Common myeloid progenitor, CD34-positive (primary cell): ENCODE measurements around the gene CHRNA10.

Experiments used
- CTCF ChIA-PET: fragments of 350-600 bp; sonication (Branson Sonifier 250); formaldehyde crosslinking; loops from one replicate; lab custom pipeline; 2021; ENCODE audit warnings: antibody characterized with exemption; lab: Charles Lee
- POLR2A ChIA-PET: fragments of 350-600 bp; sonication (Branson Sonifier 250); formaldehyde crosslinking; loops from one replicate; lab custom pipeline; 2021; ENCODE audit warnings: antibody characterized with exemption; lab: Charles Lee
- DNase-seq, 3 donors: peaks; one replicate each; pipeline versions ENCODE4 v3.0.0 to v3.0.0-alpha.2; 2013
- H3K27ac ChIP-seq, 2 experiments: 1 replicate in 1 of 2; 2 replicates in 1 of 2; pipeline ENCODE4 v1.7.0; 2013; ENCODE audit warnings: inconsistent platforms in 2 of 2, low read length in 2 of 2, mild to moderate bottlenecking in 2 of 2, low read depth in 1 of 2, moderate library complexity in 1 of 2; ENCODE audit not compliant: severe bottlenecking in 2 of 2, insufficient read depth in 1 of 2, poor library complexity in 1 of 2
- H3K27me3 ChIP-seq, 5 experiments: replicated peaks in 2 of 5; 1 replicate in 3 of 5; 2 replicates in 2 of 5; pipeline versions ENCODE4 v1.6.1 to v1.7.0; 2013; ENCODE audit warnings: low read length in 4 of 5, mild to moderate bottlenecking in 2 of 5, moderate library complexity in 2 of 5, inconsistent platforms in 1 of 5; ENCODE audit not compliant: insufficient read depth in 5 of 5, control insufficient read depth in 4 of 5
- H3K36me3 ChIP-seq, 4 experiments: 1 replicate in 2 of 4; 2 replicates in 2 of 4; pipeline versions ENCODE4 v1.6.1 to v1.7.0; 2013; ENCODE audit warnings: low read length in 3 of 4, control low read depth in 1 of 4, mild to moderate bottlenecking in 1 of 4; ENCODE audit not compliant: control insufficient read depth in 4 of 4, insufficient read depth in 4 of 4
- H3K4me1 ChIP-seq, 4 experiments: 1 replicate in 3 of 4; 2 replicates in 1 of 4; pipeline versions ENCODE4 v1.6.1 to v1.7.1; 2013; ENCODE audit warnings: low read length in 3 of 4, mild to moderate bottlenecking in 3 of 4, control low read depth in 1 of 4, inconsistent platforms in 1 of 4, moderate library complexity in 1 of 4; ENCODE audit not compliant: control insufficient read depth in 4 of 4, insufficient read depth in 4 of 4; ENCODE audit errors: control extremely low read depth in 1 of 4
- H3K4me3 ChIP-seq, 7 experiments: 1 replicate in 4 of 7; 2 replicates in 3 of 7; pipeline versions ENCODE4 v1.5.1 to v1.7.0; 2013; ENCODE audit warnings: mild to moderate bottlenecking in 7 of 7, low read length in 6 of 7, moderate library complexity in 6 of 7, inconsistent platforms in 2 of 7, low read depth in 2 of 7, control low read depth in 1 of 7; ENCODE audit not compliant: insufficient read depth in 4 of 7, control insufficient read depth in 1 of 7; ENCODE audit errors: extremely low read depth in 1 of 7
- H3K9me3 ChIP-seq, 5 experiments: 1 replicate in 4 of 5; 2 replicates in 1 of 5; pipeline versions ENCODE4 v1.6.1 to v1.7.1; 2013; ENCODE audit warnings: low read length in 4 of 5, mild to moderate bottlenecking in 2 of 5, inconsistent platforms in 1 of 5, low read depth in 1 of 5, moderate library complexity in 1 of 5; ENCODE audit not compliant: control insufficient read depth in 4 of 5, insufficient read depth in 2 of 5; ENCODE audit errors: control extremely low read depth in 1 of 5
- WGBS: methylation state at CpG from one replicate; pipeline ENCODE4 v1.1.5; 2013; ENCODE audit not compliant: insufficient coverage; 5-methylcytosine and 5-hydroxymethylcytosine counted together

The CHRNA10 gene

GRCh38 chr11:3679077-3679476, 7.9 kb upstream of the CHRNA10 start:
- Histone ChIP-seq H3K27ac (no peak overlapping the region), H3K27me3 (no peaks in the 10 kb centered on the region), H3K36me3 (peaks cover 48 to 95% (median 74%) of the 10 kb centered on the region in 4 experiments), H3K4me3 (no peak overlapping the region), H3K4me1 (no peaks in the 10 kb centered on the region), H3K9me3 (no peaks in the 10 kb centered on the region)
- CTCF ChIA-PET, result no interaction called here
- POLR2A ChIA-PET, result no interaction called here
- 100% methylated on average over 2 of the region's 3 CpGs for WGBS
- DNase-seq, result no peak

- Histone ChIP-seq H3K9me3 (no peaks in the 10 kb centered on the region), H3K27ac (no peak overlapping the region), H3K27me3 (no peaks in the 10 kb centered on the region), H3K4me3 (no peak overlapping the region), H3K4me1 (no peaks in the 10 kb centered on the region), H3K36me3 (peaks cover 43 to 95% (median 80%) of the 10 kb centered on the region in 4 experiments)
- ChIA-PET CTCF (no interaction called here), POLR2A (interaction anchor here (1.1 kb wide), 1 partner anchor 158 kb away, joined by 3 read pairs; no protein-coding TSS in a partner anchor)
- no peak for DNase-seq
- whole genome bisulfite sequencing, result 96% methylated on average over 11 of the region's 11 CpGs
Observed at GRCh38 chr11:3675971-3676370, 4.8 kb upstream of the CHRNA10 start.

GRCh38 chr11:3674189-3674588, 3.0 kb upstream of the CHRNA10 start:
- Histone ChIP-seq H3K27ac (no peak overlapping the region), H3K27me3 (no peaks in the 10 kb centered on the region), H3K4me1 (no peaks in the 10 kb centered on the region), H3K9me3 (no peaks in the 10 kb centered on the region), H3K36me3 (peaks cover 29 to 92% (median 76%) of the 10 kb centered on the region in 4 experiments), H3K4me3 (no peak overlapping the region)
- 83% methylated on average over 1 of the region's 1 CpG for WGBS
- ChIA-PET POLR2A (no interaction called here), CTCF (interaction anchor here (1.2 kb wide), 1 partner anchor 14 kb away, joined by 3 read pairs; no protein-coding TSS in a partner anchor)
- DNase-seq, result no peak

- Histone ChIP-seq H3K27me3 (no peaks in the 10 kb centered on the region), H3K36me3 (peaks cover 6 to 86% (median 67%) of the 10 kb centered on the region in 4 experiments), H3K9me3 (no peaks in the 10 kb centered on the region), H3K4me3 (no peak overlapping the region), H3K27ac (no peak overlapping the region), H3K4me1 (peaks cover 0 to 10% (median 3%) of the 10 kb centered on the region in 4 experiments)
- DNase-seq, result no peak
- ChIA-PET CTCF (no interaction called here), POLR2A (no interaction called here)
- WGBS, result 95% methylated on average over 3 of the region's 5 CpGs
Observed at GRCh38 chr11:3669742-3670183, 1.4 kb downstream of the CHRNA10 start.

- ChIA-PET CTCF (interaction anchor here (1.2 kb wide), 1 partner anchor 193 kb away, joined by 3 read pairs; no protein-coding TSS in a partner anchor), POLR2A (no interaction called here)
- 98% methylated on average over 6 of the region's 7 CpGs for WGBS
- no peak for DNase-seq
- Histone ChIP-seq H3K4me1 (peaks cover 0 to 10% (median 3%) of the 10 kb centered on the region in 4 experiments), H3K27me3 (no peaks in the 10 kb centered on the region), H3K9me3 (no peaks in the 10 kb centered on the region), H3K4me3 (no peak overlapping the region), H3K27ac (no peak overlapping the region), H3K36me3 (peaks cover 5 to 86% (median 65%) of the 10 kb centered on the region in 4 experiments)
Observed at GRCh38 chr11:3669128-3669527, 2.1 kb downstream of the CHRNA10 start.

- DNase-seq, result no peak
- 96% methylated on average over 87 of the region's 89 CpGs for WGBS
- POLR2A ChIA-PET, result no interaction called here
Observed at GRCh38 chr11:3667149-3668035, 3.8 kb downstream of the CHRNA10 start.

GRCh38 chr11:3666023-3666530, 5.1 kb downstream of the CHRNA10 start:
- Histone ChIP-seq H3K27ac (no peak overlapping the region), H3K9me3 (no peaks in the 10 kb centered on the region), H3K36me3 (peaks cover 5 to 60% (median 43%) of the 10 kb centered on the region in 4 experiments), H3K4me1 (peaks cover 0 to 10% (median 3%) of the 10 kb centered on the region in 4 experiments), H3K27me3 (no peaks in the 10 kb centered on the region), H3K4me3 (no peak overlapping the region)
- WGBS, result 84% methylated on average over 12 of the region's 17 CpGs
- ChIA-PET POLR2A (no interaction called here), CTCF (no interaction called here)
- DNase-seq, result no peak

More at GRCh38 chr11:3667149-3668035, 3.8 kb downstream of the CHRNA10 start:
- Histone ChIP-seq H3K4me3 (no peak overlapping the region), H3K27ac (no peak overlapping the region), H3K9me3 (no peaks in the 10 kb centered on the region), H3K27me3 (no peaks in the 10 kb centered on the region), H3K36me3 (peaks cover 5 to 72% (median 52%) of the 10 kb centered on the region in 4 experiments), H3K4me1 (peaks cover 0 to 10% (median 3%) of the 10 kb centered on the region in 4 experiments)
- CTCF ChIA-PET, result interaction anchor here (0.9 kb wide), 1 partner anchor 12 kb away, joined by 3 read pairs; no protein-coding TSS in a partner anchor
